ENCODE results near the gene IL22RA1. TPM values are rescaled to one million over a fixed set of nuclear protein-coding genes. Genes with fewer than 3 reads are reported as not detected.
A peak's percentile ranks its signal among the peaks of the same experiment; 100 is the strongest.

Gene IL22RA1
- total RNA-seq, 1 donor from 2014 or later = 0.83 TPM

DNA sequence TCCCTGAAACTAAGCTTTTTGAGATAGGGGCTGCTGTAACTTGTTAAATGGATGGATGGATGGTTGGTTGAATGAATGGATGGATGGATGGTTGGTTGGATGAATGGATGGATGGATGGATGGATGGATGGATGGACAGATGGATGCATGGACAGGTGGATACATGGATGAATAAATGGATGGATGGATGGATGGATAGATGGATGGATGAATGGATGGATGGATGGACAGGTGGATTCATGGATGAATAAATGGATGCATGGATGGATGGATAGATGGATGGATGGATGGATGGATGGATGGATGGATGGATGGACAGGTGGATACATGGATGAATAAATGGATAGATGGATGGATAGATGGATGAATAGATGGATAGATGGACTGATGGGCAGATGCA, 57.9 kb downstream of the IL22RA1 start:
- ATAC-seq = no peak
- intact Hi-C loops (cut with DNase I) = no loop called here

DNA sequence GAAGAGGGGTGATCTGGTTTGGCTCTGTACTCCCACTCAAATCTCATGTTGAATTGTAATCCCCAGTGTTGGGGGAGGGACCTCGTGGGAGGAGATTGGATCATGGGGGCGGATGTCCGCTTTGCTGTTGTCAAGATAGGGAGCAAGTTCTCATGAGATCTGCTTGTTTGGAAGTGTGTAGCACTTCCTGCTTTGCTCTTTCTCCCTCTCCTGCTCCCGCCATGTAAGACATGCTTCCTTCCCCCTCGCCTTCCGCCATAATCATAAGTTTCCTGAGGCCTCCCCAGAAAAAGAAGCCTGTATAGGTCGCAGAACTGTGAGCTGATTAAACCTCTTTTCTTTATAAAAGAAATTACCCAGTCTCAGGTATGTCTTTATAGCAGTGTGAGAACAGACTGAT, 58.9 kb downstream of the IL22RA1 start:
- H3K27ac ChIP-seq = no peak overlapping the region
- ATAC-seq = no peak
- no peaks in the 10 kb centered on the region for H3K9me3 ChIP-seq
- H3K4me3 ChIP-seq = no peak overlapping the region
- no peaks in the 10 kb centered on the region for H3K36me3 ChIP-seq
- DNase-seq = peak; percentile 7
- no peaks in the 10 kb centered on the region for H3K4me1 ChIP-seq
- TF ChIP-seq, protein P1, sequence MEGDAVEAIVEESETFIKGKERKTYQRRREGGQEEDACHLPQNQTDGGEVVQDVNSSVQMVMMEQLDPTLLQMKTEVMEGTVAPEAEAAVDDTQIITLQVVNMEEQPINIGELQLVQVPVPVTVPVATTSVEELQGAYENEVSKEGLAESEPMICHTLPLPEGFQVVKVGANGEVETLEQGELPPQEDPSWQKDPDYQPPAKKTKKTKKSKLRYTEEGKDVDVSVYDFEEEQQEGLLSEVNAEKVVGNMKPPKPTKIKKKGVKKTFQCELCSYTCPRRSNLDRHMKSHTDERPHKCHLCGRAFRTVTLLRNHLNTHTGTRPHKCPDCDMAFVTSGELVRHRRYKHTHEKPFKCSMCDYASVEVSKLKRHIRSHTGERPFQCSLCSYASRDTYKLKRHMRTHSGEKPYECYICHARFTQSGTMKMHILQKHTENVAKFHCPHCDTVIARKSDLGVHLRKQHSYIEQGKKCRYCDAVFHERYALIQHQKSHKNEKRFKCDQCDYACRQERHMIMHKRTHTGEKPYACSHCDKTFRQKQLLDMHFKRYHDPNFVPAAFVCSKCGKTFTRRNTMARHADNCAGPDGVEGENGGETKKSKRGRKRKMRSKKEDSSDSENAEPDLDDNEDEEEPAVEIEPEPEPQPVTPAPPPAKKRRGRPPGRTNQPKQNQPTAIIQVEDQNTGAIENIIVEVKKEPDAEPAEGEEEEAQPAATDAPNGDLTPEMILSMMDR (IDR thresholded peaks at IDR 0.05) = no peak
- H3K27me3 ChIP-seq (ENCODE audit: low read depth) = no peaks in the 10 kb centered on the region
- intact Hi-C loops (cut with DNase I) = no loop called here

More for the DNA sequence above, 57.9 kb downstream of the IL22RA1 start:
- H3K36me3 ChIP-seq = no peaks in the 10 kb centered on the region
- no peak overlapping the region for H3K27ac ChIP-seq
- H3K27me3 ChIP-seq (ENCODE audit: low read depth) = no peaks in the 10 kb centered on the region
- TF ChIP-seq, protein P1 (IDR thresholded peaks at IDR 0.05) = no peak
- DNase-seq = no peak
- peaks cover 5% of the 10 kb centered on the region for H3K4me1 ChIP-seq
- H3K9me3 ChIP-seq = no peaks in the 10 kb centered on the region
- H3K4me3 ChIP-seq = no peak overlapping the region

DNA sequence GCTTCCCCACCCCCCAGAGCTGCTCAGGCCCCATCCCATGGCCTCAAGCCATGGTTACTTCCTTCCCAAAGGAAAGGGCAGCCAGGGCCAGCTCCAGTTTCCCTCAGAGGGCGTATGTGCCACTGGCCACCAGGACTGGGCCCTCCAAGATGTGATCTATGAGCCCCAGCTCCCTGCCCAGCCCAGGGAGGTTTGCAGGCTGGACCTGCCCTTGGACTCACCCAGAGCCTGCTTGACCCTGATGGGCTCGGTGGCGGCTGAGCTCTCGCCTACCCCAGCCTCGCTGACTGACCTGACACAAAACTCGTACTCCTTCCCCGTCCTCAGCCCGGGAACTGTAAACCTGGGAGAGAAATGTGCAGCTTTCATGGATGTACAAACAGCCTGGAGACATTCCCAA, 60.6 kb downstream of the IL22RA1 start:
- TF ChIP-seq, protein P1 (IDR thresholded peaks at IDR 0.05) = no peak
- intact Hi-C loops (cut with DNase I) = no loop called here
- ATAC-seq = no peak

DNA sequence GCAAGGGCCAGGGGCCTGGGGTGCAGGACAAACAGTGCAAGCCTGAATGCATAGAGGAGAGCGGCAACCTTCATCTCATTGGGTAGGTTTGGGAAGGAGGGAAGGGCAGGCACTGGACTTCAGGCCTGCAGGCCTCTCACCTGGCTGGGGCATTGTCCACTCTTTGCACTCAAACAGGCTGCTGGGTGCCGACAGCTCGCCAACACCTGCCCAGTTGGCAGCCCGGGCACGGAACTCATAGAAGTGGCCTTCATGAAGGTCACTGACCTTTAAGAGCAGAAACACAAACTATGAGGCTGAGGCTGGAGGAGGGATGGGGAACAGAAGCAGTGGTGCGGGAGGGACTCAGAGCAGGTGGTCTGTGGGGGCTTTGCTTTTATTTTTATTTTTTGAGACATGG, 61.8 kb downstream of the IL22RA1 start:
- ATAC-seq (no peak), DNase-seq (peak; percentile 45)
- no peaks in the 10 kb centered on the region for H3K4me1 ChIP-seq
- H3K27ac ChIP-seq = no peak overlapping the region
- H3K27me3 ChIP-seq (ENCODE audit: low read depth) = no peaks in the 10 kb centered on the region
- intact Hi-C loops (cut with DNase I) = no loop called here
- TF ChIP-seq, protein P1 (IDR thresholded peaks at IDR 0.05) = no peak
- H3K4me3 ChIP-seq = no peak overlapping the region
- H3K9me3 ChIP-seq = no peaks in the 10 kb centered on the region
- no peaks in the 10 kb centered on the region for H3K36me3 ChIP-seq

More for the DNA sequence above, 60.6 kb downstream of the IL22RA1 start:
- no peaks in the 10 kb centered on the region for H3K9me3 ChIP-seq
- no peak overlapping the region for H3K4me3 ChIP-seq
- H3K36me3 ChIP-seq = no peaks in the 10 kb centered on the region
- H3K27ac ChIP-seq = no peak overlapping the region
- peak; percentile 36 for DNase-seq
- no peaks in the 10 kb centered on the region for H3K4me1 ChIP-seq
- H3K27me3 ChIP-seq (ENCODE audit: low read depth) = no peaks in the 10 kb centered on the region

DNA sequence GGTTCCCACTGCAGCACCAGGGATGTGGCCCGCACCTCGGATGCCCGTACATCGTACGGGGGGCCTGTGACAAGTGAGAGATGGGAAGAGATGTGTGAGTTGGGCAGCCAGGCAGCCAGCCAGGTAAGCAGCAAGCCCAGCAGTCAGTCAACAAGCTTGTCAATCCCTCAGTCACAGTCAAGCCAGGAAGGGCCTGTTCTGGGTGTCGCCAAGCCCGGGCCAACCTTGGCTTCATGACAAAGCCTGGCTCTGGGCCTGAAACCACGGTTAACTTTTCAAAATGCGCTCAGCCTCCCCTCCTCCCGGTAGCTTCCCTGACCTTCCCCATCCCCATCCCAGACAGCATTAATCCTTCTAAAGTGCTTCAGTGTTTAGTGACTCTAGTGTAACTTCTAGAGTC, 62.8 kb downstream of the IL22RA1 start:
- Histone ChIP-seq H3K4me1 (no peaks in the 10 kb centered on the region), H3K4me3 (no peak overlapping the region), H3K27ac (no peak overlapping the region), H3K9me3 (no peaks in the 10 kb centered on the region), H3K36me3 (no peaks in the 10 kb centered on the region), H3K27me3 (ENCODE audit: low read depth) (no peaks in the 10 kb centered on the region)
- no peak for ATAC-seq
- DNase-seq = no peak
- intact Hi-C loops (cut with DNase I) = no loop called here
- TF ChIP-seq, protein P1 (IDR thresholded peaks at IDR 0.05) = no peak

All from lower lobe of right lung (tissue), 2 donors.